H9 (cell line): ENCODE results near the gene EN1. TPM values are rescaled to one million over a fixed set of nuclear protein-coding genes. Genes with fewer than 3 reads are reported as not detected.

Experiments used
- DNase-seq: peaks from one replicate; pipeline ENCODE4 v3.0.0-alpha.2; 2017
- H2AFZ ChIP-seq: one replicate; pipeline ENCODE4 v1.6.1; 2013; ENCODE audit warnings: mild to moderate bottlenecking, low read length, control low read depth, moderate library complexity
- H2AK5ac ChIP-seq: 2 replicates; pipeline ENCODE4 v1.6.1; 2013; ENCODE audit warnings: low read length, control low read depth, mixed read lengths; ENCODE audit not compliant: insufficient read length
- H2BK120ac ChIP-seq: one replicate; pipeline ENCODE4 v1.6.1; 2013; ENCODE audit warnings: low read depth, mild to moderate bottlenecking, low read length, control low read depth, inconsistent platforms; ENCODE audit not compliant: poor library complexity, severe bottlenecking
- H2BK12ac ChIP-seq: 2 replicates; pipeline ENCODE4 v1.6.1; 2013; ENCODE audit warnings: low read length, control low read depth, mixed read lengths, low read depth; ENCODE audit not compliant: insufficient read length
- H2BK15ac ChIP-seq: 2 replicates; pipeline ENCODE4 v1.6.1; 2013; ENCODE audit warnings: low read depth, low read length, control low read depth
- H2BK20ac ChIP-seq: one replicate; pipeline ENCODE4 v1.6.1; 2013; ENCODE audit warnings: low read depth, mild to moderate bottlenecking, low read length, control low read depth, inconsistent platforms; ENCODE audit not compliant: poor library complexity, severe bottlenecking
- H2BK5ac ChIP-seq: 2 replicates; pipeline ENCODE4 v1.6.1; 2013; ENCODE audit warnings: low read length, control low read depth, mixed read lengths; ENCODE audit not compliant: insufficient read length
- H3K14ac ChIP-seq: 2 replicates; pipeline ENCODE4 v1.6.1; 2013; ENCODE audit warnings: low read length, control low read depth; ENCODE audit not compliant: insufficient read depth
- H3K18ac ChIP-seq: 2 replicates; pipeline ENCODE4 v1.6.1; 2013; ENCODE audit warnings: low read depth, mild to moderate bottlenecking, mixed read lengths, low read length, control low read depth; ENCODE audit not compliant: insufficient read length
- H3K23ac ChIP-seq: 2 replicates; pipeline ENCODE4 v1.6.1; 2013; ENCODE audit warnings: low read length, control low read depth, mixed read lengths, low read depth; ENCODE audit not compliant: insufficient read length
- H3K23me2 ChIP-seq: 2 replicates; pipeline ENCODE4 v1.6.1; 2013; ENCODE audit warnings: low read depth, mild to moderate bottlenecking, mixed read lengths, low read length, control low read depth; ENCODE audit not compliant: insufficient read length, poor library complexity, severe bottlenecking
- H3K27ac ChIP-seq: 2 replicates; pipeline ENCODE4 v1.5.1; 2013; ENCODE audit warnings: low read length, control low read depth, mixed read lengths, low read depth; ENCODE audit not compliant: insufficient read length
- H3K27me3 ChIP-seq: 2 replicates; pipeline ENCODE4 v1.6.1; 2013; ENCODE audit warnings: low read length, control low read depth, inconsistent platforms; ENCODE audit not compliant: insufficient read depth
- H3K4ac ChIP-seq: 2 replicates; pipeline ENCODE4 v1.6.1; 2013; ENCODE audit warnings: low read depth, mild to moderate bottlenecking, control low read depth, inconsistent platforms, low read length, moderate library complexity
- H3K4me1 ChIP-seq: 2 replicates; pipeline ENCODE4 v1.6.1; 2013; ENCODE audit warnings: low read length, control low read depth, inconsistent platforms; ENCODE audit not compliant: insufficient read depth
- H3K4me2 ChIP-seq: 2 replicates; pipeline ENCODE4 v1.6.1; 2013; ENCODE audit warnings: low read length, control low read depth, mixed read lengths; ENCODE audit not compliant: insufficient read length, insufficient read depth
- H3K56ac ChIP-seq: 2 replicates; pipeline ENCODE4 v1.6.1; 2013; ENCODE audit warnings: low read depth, mild to moderate bottlenecking, mixed read lengths, low read length, control low read depth; ENCODE audit not compliant: insufficient read length
- H3K79me1 ChIP-seq: 2 replicates; pipeline ENCODE4 v1.6.1; 2013; ENCODE audit warnings: low read depth, mild to moderate bottlenecking, moderate library complexity, low read length, control low read depth, inconsistent platforms; ENCODE audit not compliant: insufficient read depth, poor library complexity, severe bottlenecking
- H3K79me2 ChIP-seq: 2 replicates; pipeline ENCODE4 v1.6.1; 2013; ENCODE audit warnings: low read length, control low read depth, inconsistent platforms; ENCODE audit not compliant: insufficient read depth
- H3K9ac ChIP-seq: 2 replicates; pipeline ENCODE4 v1.6.1; 2013; ENCODE audit warnings: low read length, control low read depth, mixed read lengths; ENCODE audit not compliant: insufficient read length; ENCODE audit errors: extremely low read depth
- H3K9me3 ChIP-seq: one replicate; pipeline ENCODE4 v1.6.1; 2013; ENCODE audit warnings: low read depth, low read length, inconsistent platforms; ENCODE audit not compliant: control insufficient read depth
- H3T11ph ChIP-seq: one replicate; pipeline ENCODE4 v1.6.1; 2013; ENCODE audit warnings: mild to moderate bottlenecking, low read length, control low read depth, inconsistent platforms
- H4K20me1 ChIP-seq: one replicate; pipeline ENCODE4 v1.6.1; 2013; ENCODE audit not compliant: control insufficient read depth, insufficient read length, insufficient read depth
- H4K5ac ChIP-seq: 2 replicates; pipeline ENCODE4 v1.6.1; 2013; ENCODE audit warnings: low read depth, mild to moderate bottlenecking, mixed read lengths, low read length, control low read depth; ENCODE audit not compliant: insufficient read length
- H4K8ac ChIP-seq: replicated peaks from 2 replicates; pipeline ENCODE4 v1.6.1; 2013; ENCODE audit warnings: low read length, control low read depth, mixed read lengths, low read depth; ENCODE audit not compliant: insufficient read length
- H4K91ac ChIP-seq: 2 replicates; pipeline ENCODE4 v1.6.1; 2013; ENCODE audit warnings: low read depth, mild to moderate bottlenecking, moderate library complexity, mixed read lengths, low read length, control low read depth; ENCODE audit not compliant: insufficient read length
- H3K27ac Mint-ChIP-seq, 3 experiments: 2 replicates in 2 of 3; 3 replicates in 1 of 3; pipeline ENCODE4 v1.8.0; 2020 to 2021; ENCODE audit warnings: mixed read lengths in 3 of 3, mild to moderate bottlenecking in 1 of 3, moderate library complexity in 1 of 3
- H3K27me3 Mint-ChIP-seq: 2 replicates; pipeline ENCODE4 v1.8.0; 2021; ENCODE audit warnings: low read depth, mild to moderate bottlenecking, moderate library complexity, mixed read lengths
- H3K36me3 Mint-ChIP-seq, 3 experiments: 2 replicates in 2 of 3; 3 replicates in 1 of 3; pipeline ENCODE4 v1.8.0; 2020 to 2021; ENCODE audit warnings: low read depth in 3 of 3, mixed read lengths in 3 of 3; ENCODE audit not compliant: insufficient read depth in 1 of 3
- H3K4me1 Mint-ChIP-seq, 2 experiments: 2 replicates each; pipeline ENCODE4 v1.8.0; 2020; ENCODE audit warnings: mixed read lengths in 2 of 2
- H3K4me3 Mint-ChIP-seq, 2 experiments: 2 replicates in 1 of 2; 3 replicates in 1 of 2; pipeline ENCODE4 v1.8.0; 2020 to 2021; ENCODE audit warnings: mild to moderate bottlenecking in 2 of 2, mixed read lengths in 2 of 2, moderate library complexity in 1 of 2
- H3K9me3 Mint-ChIP-seq, 2 experiments: 2 replicates in 1 of 2; 3 replicates in 1 of 2; pipeline ENCODE4 v1.8.0; 2020; ENCODE audit warnings: mild to moderate bottlenecking in 2 of 2, mixed read lengths in 2 of 2, moderate library complexity in 1 of 2
- WGBS: extraction: QIAGEN DNeasy Blood & Tissue Kit; methylation state at CpG from one replicate; pipeline ENCODE4 v1.1.7; 2013; ENCODE audit warnings: missing lambda C conversion rate, low lambda C conversion rate, mixed read lengths; ENCODE audit not compliant: insufficient read length; ENCODE audit errors: extremely low coverage; 5-methylcytosine and 5-hydroxymethylcytosine counted together
- total RNA-seq: library from RNA; stranded (reverse); gene quantifications from 2 replicates; pipeline ENCODE4 v1.2.1, GENCODE V29; 2021
- TF ChIP-seq, protein P1 (sequence below): fragments of 200-600 bp; sonication (generic); conservative IDR thresholded peaks from 3 replicates; pipeline ENCODE4 v1.8.0; 2021; ENCODE audit warnings: antibody characterized with exemption, mild to moderate bottlenecking

The EN1 gene
- total RNA-seq, 1 experiment from 2014 or later = not detected

DNA sequence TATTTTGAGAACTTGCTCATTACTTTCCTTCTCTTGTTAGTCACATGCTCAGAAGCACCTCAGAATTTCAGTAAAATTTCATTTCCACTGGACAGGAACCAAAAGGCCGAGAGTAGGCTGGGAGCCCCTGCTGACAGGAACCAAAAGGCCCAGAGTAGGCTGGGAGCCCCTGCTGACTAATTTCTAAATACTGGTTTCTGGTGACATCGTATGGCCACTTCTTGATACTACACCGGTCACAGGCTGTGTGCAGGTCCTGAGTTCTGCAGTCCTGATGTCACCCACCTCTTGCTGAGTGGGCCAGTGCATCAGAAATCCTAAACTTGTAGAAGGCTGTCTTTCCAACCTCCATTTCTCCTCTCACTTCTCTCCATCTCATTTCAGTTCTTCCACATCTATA lies 17.7 kb upstream of the EN1 start:
- Histone ChIP-seq H2BK20ac (no peak overlapping the region), H3K4me1 (no peaks in the 10 kb centered on the region; the same call in 1 of the 2 replicates), H4K91ac (no peak overlapping the region), H2AFZ (no peak overlapping the region), H3K4ac (no peak overlapping the region), H3T11ph (no peak overlapping the region), H3K23ac (no peak overlapping the region), H2BK12ac (no peak overlapping the region), H2BK120ac (no peak overlapping the region), H3K9me3 (no peaks in the 10 kb centered on the region), H3K27ac (no peak overlapping the region), H2BK15ac (no peak overlapping the region), H4K8ac (no peak overlapping the region), H3K18ac (no peak overlapping the region), H2AK5ac (no peak overlapping the region), H3K79me2 (no peaks in the 10 kb centered on the region), H4K5ac (no peak overlapping the region), H4K20me1 (no peaks in the 10 kb centered on the region), H3K4me2 (no peak overlapping the region), H3K56ac (no peak overlapping the region), H3K23me2 (no peaks in the 10 kb centered on the region), H3K9ac (no peak overlapping the region), H3K79me1 (no peaks in the 10 kb centered on the region), H2BK5ac (no peak overlapping the region), H3K14ac (no peak overlapping the region), H3K27me3 (peaks cover 16% of the 10 kb centered on the region)
- H3K27ac Mint-ChIP-seq = no peak overlapping the region
- H3K36me3 Mint-ChIP-seq = no peaks in the 10 kb centered on the region
- peaks cover 5 to 10% of the 10 kb centered on the region in 2 experiments; a peak in 3 of 4 replicates for H3K4me1 Mint-ChIP-seq
- peak; percentile 69 for DNase-seq
- H3K9me3 Mint-ChIP-seq = peaks cover 0 to 2% of the 10 kb centered on the region in 2 experiments; a peak in 3 of 5 replicates
- TF ChIP-seq, protein P1, sequence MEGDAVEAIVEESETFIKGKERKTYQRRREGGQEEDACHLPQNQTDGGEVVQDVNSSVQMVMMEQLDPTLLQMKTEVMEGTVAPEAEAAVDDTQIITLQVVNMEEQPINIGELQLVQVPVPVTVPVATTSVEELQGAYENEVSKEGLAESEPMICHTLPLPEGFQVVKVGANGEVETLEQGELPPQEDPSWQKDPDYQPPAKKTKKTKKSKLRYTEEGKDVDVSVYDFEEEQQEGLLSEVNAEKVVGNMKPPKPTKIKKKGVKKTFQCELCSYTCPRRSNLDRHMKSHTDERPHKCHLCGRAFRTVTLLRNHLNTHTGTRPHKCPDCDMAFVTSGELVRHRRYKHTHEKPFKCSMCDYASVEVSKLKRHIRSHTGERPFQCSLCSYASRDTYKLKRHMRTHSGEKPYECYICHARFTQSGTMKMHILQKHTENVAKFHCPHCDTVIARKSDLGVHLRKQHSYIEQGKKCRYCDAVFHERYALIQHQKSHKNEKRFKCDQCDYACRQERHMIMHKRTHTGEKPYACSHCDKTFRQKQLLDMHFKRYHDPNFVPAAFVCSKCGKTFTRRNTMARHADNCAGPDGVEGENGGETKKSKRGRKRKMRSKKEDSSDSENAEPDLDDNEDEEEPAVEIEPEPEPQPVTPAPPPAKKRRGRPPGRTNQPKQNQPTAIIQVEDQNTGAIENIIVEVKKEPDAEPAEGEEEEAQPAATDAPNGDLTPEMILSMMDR = peak; percentile 86
- WGBS = no CpG with 5 or more reads among the region's 3 CpGs
- no peak overlapping the region for H3K4me3 Mint-ChIP-seq
- H3K27me3 Mint-ChIP-seq = peaks cover 39% of the 10 kb centered on the region
